Muscle layer of colon (tissue), 2 donors: Measurements from ENCODE around the gene MYH14.
"Not testable (repeated sequence)": the region's sequence is repeated elsewhere in the genome, so short reads cannot be mapped to it uniquely, and the experiment has no call there.

Experiments used
- H3K27ac ChIP-seq: one replicate; pipeline ENCODE4 v1.7.0; 2013; ENCODE audit warnings: low read depth, mild to moderate bottlenecking, low read length, moderate library complexity
- H3K27me3 ChIP-seq, 2 donors: one replicate each; pipeline ENCODE4 v1.7.0; 2013; ENCODE audit warnings: low read length in 2 of 2, mild to moderate bottlenecking in 2 of 2; ENCODE audit not compliant: insufficient read depth in 2 of 2, control insufficient read depth in 1 of 2
- H3K36me3 ChIP-seq: one replicate; pipeline ENCODE4 v1.7.0; 2013; ENCODE audit warnings: mild to moderate bottlenecking, low read length; ENCODE audit not compliant: insufficient read depth
- H3K4me1 ChIP-seq: one replicate; pipeline ENCODE4 v1.7.0; 2013; ENCODE audit warnings: mild to moderate bottlenecking, low read length; ENCODE audit not compliant: insufficient read depth
- H3K4me3 ChIP-seq, 2 donors: one replicate each; pipeline ENCODE4 v1.7.0; 2013; ENCODE audit warnings: low read length in 2 of 2, low read depth in 1 of 2, mild to moderate bottlenecking in 1 of 2, moderate library complexity in 1 of 2
- H3K9ac ChIP-seq: one replicate; pipeline ENCODE4 v1.7.0; 2013; ENCODE audit warnings: low read length
- H3K9me3 ChIP-seq: one replicate; pipeline ENCODE4 v1.7.0; 2013; ENCODE audit warnings: mild to moderate bottlenecking, low read length
- donor health status: abdominal sarcoma.
- donor health status: Adenocarcinoma of cecum.

Gene MYH14

DNA sequence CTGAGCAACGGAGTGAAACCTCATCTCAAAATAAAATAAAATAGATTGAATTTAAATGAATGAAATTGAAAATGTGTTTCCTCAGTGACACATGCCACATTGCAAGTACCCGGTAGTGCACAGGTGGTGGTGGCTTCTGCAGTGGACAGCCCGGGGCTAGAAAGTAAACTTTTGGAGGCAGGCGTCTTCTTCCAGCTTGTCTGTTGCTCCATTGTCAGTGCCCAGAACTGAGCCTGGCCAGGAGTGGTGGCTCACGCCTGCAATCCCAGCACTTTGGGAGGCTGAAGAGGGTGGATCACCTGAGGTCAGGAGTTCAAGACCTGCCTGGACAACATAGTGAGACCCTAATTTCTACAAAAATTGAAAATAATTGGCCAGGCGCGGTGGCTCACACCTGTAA, 5.7 kb downstream of the MYH14 start:
- Histone ChIP-seq H3K9ac (no peak overlapping the region), H3K27me3 (peaks cover 14 to 20% of the 10 kb centered on the region in 2 donors), H3K9me3 (no peaks in the 10 kb centered on the region), H3K36me3 (no peaks in the 10 kb centered on the region), H3K4me3 (no peak overlapping the region), H3K4me1 (no peaks in the 10 kb centered on the region), H3K27ac (no peak overlapping the region)

DNA sequence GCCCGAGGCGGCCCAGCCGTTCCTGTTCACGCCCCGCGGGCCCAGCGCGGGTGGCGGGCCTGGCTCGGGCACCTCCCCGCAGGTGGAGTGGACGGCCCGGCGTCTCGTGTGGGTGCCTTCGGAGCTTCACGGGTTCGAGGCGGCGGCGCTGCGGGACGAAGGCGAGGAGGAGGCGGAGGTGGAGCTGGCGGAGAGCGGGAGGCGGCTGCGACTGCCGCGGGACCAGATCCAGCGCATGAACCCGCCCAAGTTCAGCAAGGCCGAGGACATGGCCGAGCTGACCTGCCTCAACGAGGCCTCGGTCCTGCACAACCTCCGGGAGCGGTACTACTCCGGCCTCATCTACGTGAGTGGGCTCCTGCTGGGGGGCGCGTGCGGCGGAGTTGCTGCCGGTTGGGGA, 7.0 kb downstream of the MYH14 start:
- H3K9me3 ChIP-seq = no peaks in the 10 kb centered on the region
- no peak overlapping the region for H3K9ac ChIP-seq
- no peak overlapping the region for H3K4me3 ChIP-seq
- H3K27ac ChIP-seq = no peak overlapping the region
- H3K4me1 ChIP-seq = no peaks in the 10 kb centered on the region
- no peaks in the 10 kb centered on the region for H3K36me3 ChIP-seq
- H3K27me3 ChIP-seq = peaks cover 5 to 7% of the 10 kb centered on the region in 2 donors

GRCh38 chr19:50213925-50214324, 10.5 kb downstream of the MYH14 start:
- no peak overlapping the region for H3K27ac ChIP-seq
- no peaks in the 10 kb centered on the region for H3K36me3 ChIP-seq
- H3K9me3 ChIP-seq = no peaks in the 10 kb centered on the region
- no peak overlapping the region for H3K9ac ChIP-seq
- H3K27me3 ChIP-seq = no peaks in the 10 kb centered on the region
- no peak overlapping the region for H3K4me3 ChIP-seq
- H3K4me1 ChIP-seq = no peaks in the 10 kb centered on the region

DNA sequence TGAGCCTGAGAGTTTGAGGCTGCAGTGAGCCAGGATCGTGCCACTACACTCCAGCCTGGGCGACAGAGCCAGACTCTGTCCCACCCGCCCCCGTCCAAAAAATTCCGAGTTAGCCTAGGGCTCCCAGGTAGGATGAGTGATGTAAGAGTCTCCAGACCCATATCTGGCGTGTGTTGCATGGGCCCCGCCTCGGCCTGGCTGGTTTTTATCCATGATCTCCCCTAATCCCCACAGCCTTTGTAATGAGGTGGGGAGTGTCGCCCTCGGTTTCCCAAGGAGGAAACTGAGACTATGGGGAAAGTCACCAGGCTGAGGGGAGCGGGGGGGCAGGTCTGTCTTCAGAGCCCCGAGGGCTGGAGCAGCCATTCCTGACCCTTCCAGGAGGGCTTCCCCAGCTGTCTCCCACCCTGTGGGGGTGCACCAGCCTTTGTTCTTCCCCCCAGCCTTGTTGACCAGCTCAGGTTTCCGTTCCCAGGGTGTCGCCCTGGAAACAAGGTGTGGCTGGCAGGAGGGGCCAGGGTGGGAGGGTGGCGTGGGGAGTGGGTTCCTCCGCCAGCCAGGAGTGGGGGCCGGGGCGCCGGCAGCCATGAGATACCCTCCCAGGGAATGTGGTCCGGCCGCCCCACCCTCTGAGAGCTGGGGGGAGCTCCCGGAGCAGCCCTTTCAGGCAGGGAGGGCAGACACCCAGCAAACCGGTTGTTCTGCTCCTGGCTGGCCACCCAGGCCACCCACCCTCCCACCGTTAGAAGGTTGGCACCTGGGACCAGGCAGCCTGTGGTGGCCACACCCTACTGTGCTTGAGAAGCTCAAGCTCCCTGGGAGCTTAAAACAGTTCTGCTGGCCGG, 11.5 kb downstream of the MYH14 start:
- Histone ChIP-seq H3K4me3 (no peak overlapping the region), H3K9me3 (no peaks in the 10 kb centered on the region), H3K4me1 (no peaks in the 10 kb centered on the region), H3K27ac (no peak overlapping the region), H3K27me3 (no peaks in the 10 kb centered on the region), H3K9ac (no peak overlapping the region), H3K36me3 (no peaks in the 10 kb centered on the region)

- Histone ChIP-seq H3K9ac (no peak overlapping the region), H3K4me1 (no peaks in the 10 kb centered on the region), H3K27ac (no peak overlapping the region), H3K36me3 (no peaks in the 10 kb centered on the region), H3K27me3 (no peaks in the 10 kb centered on the region), H3K4me3 (no peak overlapping the region), H3K9me3 (no peaks in the 10 kb centered on the region)
Observed at GRCh38 chr19:50215820-50216219, 12.4 kb downstream of the MYH14 start.

DNA sequence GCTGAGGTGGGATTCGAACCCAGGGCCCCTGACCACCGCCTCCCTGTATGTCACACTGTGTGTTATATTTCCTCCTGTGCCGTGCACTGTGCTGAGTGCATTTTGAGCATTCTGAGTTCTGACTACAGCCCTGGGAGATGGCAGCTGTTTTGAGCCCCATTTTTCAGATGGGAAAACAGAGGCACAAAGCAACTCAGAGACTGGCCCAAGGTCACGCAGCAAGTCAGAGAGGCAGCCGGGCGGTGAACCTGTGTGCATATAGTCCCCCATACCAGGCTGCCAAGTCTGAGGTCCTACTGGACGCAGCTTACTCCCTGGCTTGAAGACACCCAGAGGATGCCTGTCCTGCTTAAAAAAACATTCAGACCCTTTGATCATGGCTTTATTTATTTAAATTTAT, 17.7 kb downstream of the MYH14 start:
- Histone ChIP-seq H3K9me3 (no peaks in the 10 kb centered on the region), H3K4me1 (no peaks in the 10 kb centered on the region), H3K36me3 (no peaks in the 10 kb centered on the region), H3K27me3 (no peaks in the 10 kb centered on the region), H3K27ac (no peak overlapping the region), H3K4me3 (no peak overlapping the region), H3K9ac (no peak overlapping the region)

DNA sequence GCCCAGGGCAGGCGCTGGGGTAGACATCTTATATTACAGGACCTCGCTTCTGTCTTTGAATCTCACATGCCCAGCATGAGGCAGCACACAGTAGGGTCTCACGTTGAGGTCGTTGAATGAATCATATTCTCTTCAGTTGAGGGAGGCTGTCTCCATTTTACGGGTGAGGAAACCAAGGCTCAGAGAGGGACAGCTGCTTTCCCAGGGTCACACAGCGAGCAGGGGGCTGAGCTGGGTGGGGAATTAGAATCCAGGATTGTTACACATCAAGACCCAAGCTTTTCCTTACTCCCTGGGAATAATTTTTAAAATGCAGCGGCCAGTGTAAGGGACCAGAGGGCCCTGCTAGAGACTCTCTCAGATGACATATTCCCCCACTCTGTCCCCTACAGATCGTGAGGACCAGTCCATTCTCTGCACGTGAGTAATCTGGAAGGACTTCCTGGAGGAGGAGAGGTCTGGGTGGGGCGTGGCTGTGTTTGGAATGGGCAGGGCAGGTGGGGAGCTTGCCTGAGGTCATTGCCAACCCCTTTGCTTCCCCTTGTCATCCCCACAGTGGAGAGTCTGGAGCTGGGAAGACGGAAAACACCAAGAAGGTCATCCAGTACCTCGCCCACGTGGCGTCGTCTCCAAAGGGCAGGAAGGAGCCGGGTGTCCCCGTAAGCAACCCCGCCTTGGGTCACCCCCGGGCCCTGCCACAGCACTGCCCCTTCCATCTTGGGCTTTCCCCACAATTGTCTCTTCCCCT, 19.4 kb downstream of the MYH14 start:
- Histone ChIP-seq H3K9ac (no peak overlapping the region), H3K27ac (no peak overlapping the region), H3K4me1 (no peaks in the 10 kb centered on the region), H3K36me3 (no peaks in the 10 kb centered on the region), H3K27me3 (no peaks in the 10 kb centered on the region), H3K9me3 (no peaks in the 10 kb centered on the region), H3K4me3 (no peak overlapping the region)

DNA sequence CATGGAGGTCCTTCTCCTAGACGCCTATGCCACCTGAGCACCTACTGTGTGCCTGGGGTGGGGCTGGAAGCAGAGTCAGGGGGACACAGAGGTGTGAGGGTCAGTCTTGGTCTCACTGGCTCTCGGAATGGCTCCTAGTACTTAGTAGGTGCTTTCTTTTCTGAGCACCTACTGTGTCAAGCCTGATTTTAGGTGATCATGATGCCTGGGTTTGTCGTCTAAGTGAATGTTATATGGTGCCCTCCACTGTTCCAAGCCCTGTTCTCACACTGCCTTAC, 20.0 kb downstream of the MYH14 start:
- no peaks in the 10 kb centered on the region for H3K36me3 ChIP-seq
- no peaks in the 10 kb centered on the region for H3K4me1 ChIP-seq
- no peak overlapping the region for H3K27ac ChIP-seq
- no peak overlapping the region for H3K9ac ChIP-seq
- H3K27me3 ChIP-seq = no peaks in the 10 kb centered on the region
- H3K4me3 ChIP-seq = no peak overlapping the region
- no peaks in the 10 kb centered on the region for H3K9me3 ChIP-seq

DNA sequence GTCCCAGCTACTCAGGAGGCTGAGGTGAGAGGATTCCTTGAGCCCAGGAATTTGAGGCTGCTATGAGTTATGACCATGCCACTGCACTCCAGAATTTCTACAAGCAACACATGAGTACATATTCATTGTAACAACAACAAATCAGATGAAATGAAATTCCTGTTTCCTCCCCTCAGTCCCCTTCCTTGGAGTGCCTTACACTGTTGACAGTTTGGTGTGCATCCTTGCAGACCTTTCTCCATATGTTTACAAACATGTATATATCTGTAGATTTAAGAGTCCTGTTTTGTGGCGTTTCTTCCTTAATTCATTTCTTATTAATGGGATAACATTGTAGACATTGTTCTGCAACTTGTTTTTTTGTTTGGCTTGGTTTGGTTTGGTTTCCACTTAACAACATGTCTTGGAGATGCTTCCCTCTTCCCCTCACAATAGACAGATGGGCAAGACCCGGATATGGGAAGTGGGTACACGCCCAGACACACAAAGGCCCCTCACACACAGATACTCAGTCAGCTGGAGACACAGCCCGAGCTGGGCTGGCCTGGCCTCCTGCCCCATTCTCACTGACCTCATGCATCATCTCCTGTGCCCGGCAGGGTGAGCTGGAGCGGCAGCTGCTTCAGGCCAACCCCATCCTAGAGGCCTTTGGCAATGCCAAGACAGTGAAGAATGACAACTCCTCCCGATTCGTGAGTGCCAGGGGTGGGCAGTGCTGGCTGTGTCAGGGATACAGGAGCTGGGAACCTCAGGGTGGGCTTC, 21.7 kb downstream of the MYH14 start:
- H3K4me1 ChIP-seq = no peaks in the 10 kb centered on the region
- no peaks in the 10 kb centered on the region for H3K9me3 ChIP-seq
- H3K9ac ChIP-seq = no peak overlapping the region
- H3K36me3 ChIP-seq = no peaks in the 10 kb centered on the region
- H3K27ac ChIP-seq = no peak overlapping the region
- H3K27me3 ChIP-seq = no peaks in the 10 kb centered on the region
- H3K4me3 ChIP-seq = no peak overlapping the region

DNA sequence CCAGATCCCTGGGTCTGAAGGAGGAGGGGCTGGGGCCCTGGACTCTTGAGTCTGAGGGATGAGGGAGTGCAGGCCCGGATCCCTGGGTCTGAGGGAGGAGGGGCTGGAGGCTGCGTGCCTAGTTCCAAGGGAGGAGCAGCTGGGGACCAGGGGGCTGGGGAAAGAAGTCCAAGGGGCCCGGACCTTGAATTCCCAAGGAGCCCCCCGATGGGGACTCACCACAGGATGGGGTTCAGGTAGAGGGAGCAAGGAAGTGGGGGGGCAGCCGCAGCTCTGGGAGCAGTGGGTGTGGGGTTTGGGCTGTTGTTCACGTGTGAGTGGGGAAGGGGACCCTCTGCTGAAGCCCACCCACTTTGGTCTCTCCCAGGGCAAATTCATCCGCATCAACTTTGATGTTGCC, 23.1 kb downstream of the MYH14 start:
- H3K36me3 ChIP-seq = no peaks in the 10 kb centered on the region
- H3K4me1 ChIP-seq = no peaks in the 10 kb centered on the region
- no peaks in the 10 kb centered on the region for H3K9me3 ChIP-seq
- H3K27ac ChIP-seq = no peak overlapping the region
- no peak overlapping the region for H3K4me3 ChIP-seq
- H3K27me3 ChIP-seq = peaks cover 0 to 6% of the 10 kb centered on the region in 2 donors
- H3K9ac ChIP-seq = no peak overlapping the region

GRCh38 chr19:50228153-50228552, 24.7 kb downstream of the MYH14 start:
- H3K9me3 ChIP-seq, H3K9ac ChIP-seq, H3K4me3 ChIP-seq, H3K27ac ChIP-seq, H3K27me3 ChIP-seq, H3K4me1 ChIP-seq, H3K36me3 ChIP-seq: not testable (repeated sequence)
